Activated CD4-positive, alpha-beta memory T cell treated with anti-CD3 and anti-CD28 coated beads, Interleukin-2, amount 10 ng/mL, durations not matched to agents 7 days and 5 days (primary cell): ENCODE measurements around the gene HAS3. TPM values are rescaled to one million over a fixed set of nuclear protein-coding genes. Genes with fewer than 3 reads are reported as not detected.
"Not testable (repeated sequence)": the region's sequence is repeated elsewhere in the genome, so short reads cannot be mapped to it uniquely, and the experiment has no call there.

ENCODE experiments used
- CTCF ChIA-PET: fragments of 350-600 bp; sonication (Branson Sonifier 250); formaldehyde crosslinking; loops from one replicate; lab custom pipeline; 2021; ENCODE audit warnings: antibody characterized with exemption, inconsistent platforms; lab: Charles Lee
- POLR2A ChIA-PET: fragments of 350-600 bp; sonication (Branson Sonifier 250); formaldehyde crosslinking; loops from one replicate; lab custom pipeline; 2021; ENCODE audit warnings: antibody characterized with exemption; lab: Charles Lee
- DNase-seq: peaks from one replicate; pipeline ENCODE4 v3.0.0-alpha.2; 2020
- H3K27ac Mint-ChIP-seq: one replicate; pipeline ENCODE4 v1.8.0; 2021; ENCODE audit warnings: mild to moderate bottlenecking, mixed read lengths
- H3K27me3 Mint-ChIP-seq: one replicate; pipeline ENCODE4 v1.8.0; 2021; ENCODE audit warnings: mixed read lengths
- H3K36me3 Mint-ChIP-seq: one replicate; pipeline ENCODE4 v1.8.0; 2021; ENCODE audit warnings: low read depth, mixed read lengths
- H3K4me1 Mint-ChIP-seq: one replicate; pipeline ENCODE4 v1.8.0; 2021; ENCODE audit warnings: mixed read lengths
- H3K4me3 Mint-ChIP-seq: one replicate; pipeline ENCODE4 v1.8.0; 2021; ENCODE audit warnings: mild to moderate bottlenecking, mixed read lengths
- H3K9me3 Mint-ChIP-seq: one replicate; pipeline ENCODE4 v1.8.0; 2021; ENCODE audit warnings: mixed read lengths
- total RNA-seq, 2 experiments: library from RNA; stranded (reverse); gene quantifications; one replicate each; pipeline ENCODE4 v1.2.3, GENCODE V29; 2021

Gene HAS3
- total RNA-seq, 2 experiments from 2014 or later = 0.38 to 0.71 TPM

DNA sequence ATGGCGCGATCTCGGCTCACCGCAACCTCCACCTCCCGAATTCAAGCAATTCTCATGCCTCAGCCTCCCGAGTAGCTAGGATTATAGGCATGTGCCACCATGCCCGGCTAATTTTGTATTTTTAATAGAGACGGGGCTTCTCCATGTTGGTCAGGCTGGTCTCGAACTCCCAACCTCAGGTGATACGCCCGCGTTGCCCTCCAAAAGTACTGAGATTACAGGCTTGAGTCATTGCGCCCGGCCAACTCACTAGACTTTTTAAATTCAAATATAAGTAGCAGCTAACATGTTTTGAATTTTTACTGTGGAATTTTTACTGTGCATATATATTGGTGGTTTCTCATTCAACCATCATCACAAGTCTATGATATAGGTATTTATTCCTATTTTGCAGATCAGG is 19.5 kb downstream of the HAS3 start:
- DNase-seq, POLR2A ChIA-PET, H3K27ac Mint-ChIP-seq, H3K27me3 Mint-ChIP-seq, H3K4me3 Mint-ChIP-seq, H3K9me3 Mint-ChIP-seq: not testable (repeated sequence)
- Mint-ChIP-seq H3K36me3 (peaks cover 29% of the 10 kb centered on the region), H3K4me1 (peaks cover 18% of the 10 kb centered on the region)
- CTCF ChIA-PET = interaction anchor here (0.7 to 4.6 kb wide), 15 partner anchors 8 to 596 kb away, joined by 3 to 41 read pairs (median 10); partner anchors contain the start of genes CHTF8, HAS3 and UTP4

DNA sequence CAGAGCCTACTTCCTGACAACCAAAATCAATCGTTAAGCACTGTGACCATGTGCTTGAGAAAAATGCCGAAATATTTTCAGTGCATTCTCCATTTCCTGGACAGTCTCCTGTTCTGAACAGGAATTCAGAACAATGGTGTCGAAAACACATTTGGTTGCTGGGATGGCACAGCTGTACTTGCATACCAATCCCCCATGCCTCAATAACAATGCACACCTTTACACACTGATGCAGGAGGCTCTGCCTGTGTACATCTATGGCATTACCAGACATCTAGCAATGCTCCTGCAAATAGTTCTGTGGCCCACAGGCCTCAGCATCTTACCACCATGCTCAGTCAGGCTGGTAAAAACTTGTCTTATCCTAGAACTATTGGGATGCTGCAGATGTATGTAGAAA is 20.8 kb downstream of the HAS3 start:
- no peak overlapping the region for H3K4me3 Mint-ChIP-seq
- ChIA-PET CTCF (interaction anchor here (1.1 to 1.2 kb wide), 2 partner anchors 13 to 536 kb away, joined by 3 to 5 read pairs; no protein-coding TSS in a partner anchor), POLR2A (interaction anchor here (0.6 kb wide), 1 partner anchor 8 kb away, joined by 3 read pairs; no protein-coding TSS in a partner anchor)
- DNase-seq = no peak
- no peak overlapping the region for H3K27ac Mint-ChIP-seq
- H3K9me3 Mint-ChIP-seq = no peaks in the 10 kb centered on the region
- no peaks in the 10 kb centered on the region for H3K27me3 Mint-ChIP-seq
- H3K36me3 Mint-ChIP-seq = peaks cover 20% of the 10 kb centered on the region
- H3K4me1 Mint-ChIP-seq = peaks cover 29% of the 10 kb centered on the region

DNA sequence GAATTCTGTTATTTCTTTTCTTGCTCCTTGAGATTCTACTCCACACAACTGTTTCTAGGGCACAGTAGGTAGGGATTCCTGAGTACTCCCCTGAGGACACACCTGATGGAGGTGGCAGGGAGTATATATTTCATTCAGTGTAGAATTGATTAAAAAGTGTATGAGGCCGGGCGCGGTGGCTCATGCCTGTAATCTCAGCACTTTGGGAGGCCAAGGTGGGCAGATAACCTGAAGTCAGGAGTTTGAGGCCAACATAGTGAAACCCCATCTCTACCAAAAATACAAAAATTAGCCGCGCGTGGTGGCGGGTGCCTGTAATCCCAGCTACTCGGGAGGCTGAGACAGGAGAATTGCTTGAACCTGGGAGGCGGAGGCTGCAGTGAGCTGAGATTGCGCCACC is 21.3 kb downstream of the HAS3 start:
- H3K9me3 Mint-ChIP-seq, H3K27me3 Mint-ChIP-seq, H3K4me3 Mint-ChIP-seq, POLR2A ChIA-PET, H3K27ac Mint-ChIP-seq, CTCF ChIA-PET, DNase-seq: not testable (repeated sequence)
- peaks cover 33% of the 10 kb centered on the region for H3K4me1 Mint-ChIP-seq
- H3K36me3 Mint-ChIP-seq = peaks cover 21% of the 10 kb centered on the region

DNA sequence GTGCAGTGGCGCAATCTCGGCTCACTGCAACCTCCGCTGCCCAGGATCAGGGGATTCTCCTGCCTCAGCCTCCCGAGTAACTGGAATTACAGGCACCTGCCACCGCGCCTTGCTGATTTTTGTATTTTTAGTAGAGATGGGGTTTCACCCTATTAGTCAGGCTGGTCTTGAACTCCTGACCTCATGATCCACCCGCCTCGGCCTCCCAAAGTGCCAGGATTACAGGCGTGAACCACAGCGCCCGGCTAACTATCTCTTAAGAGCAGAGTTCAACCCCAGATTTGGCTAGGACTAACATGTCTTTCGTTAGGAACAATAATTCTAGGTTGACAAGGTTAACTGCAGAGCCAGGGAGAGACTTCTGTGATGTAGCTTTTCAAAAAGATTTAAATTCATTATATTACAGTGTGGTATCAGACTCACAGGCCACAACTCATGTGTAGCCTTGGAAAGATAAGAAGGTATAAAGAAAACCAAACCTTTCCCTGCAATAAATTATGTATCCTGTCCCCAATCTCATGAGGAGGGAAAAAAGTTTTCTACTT is 22.6 kb downstream of the HAS3 start:
- ChIA-PET CTCF (interaction anchor here (0.8 to 2.5 kb wide), 2 partner anchors 15 to 16 kb away, joined by 3 to 8 read pairs; no protein-coding TSS in a partner anchor), POLR2A (no interaction called here)
- peaks cover 33% of the 10 kb centered on the region for H3K4me1 Mint-ChIP-seq
- H3K4me3 Mint-ChIP-seq = no peak overlapping the region
- no peak overlapping the region for H3K27ac Mint-ChIP-seq
- DNase-seq = no peak
- peaks cover 22% of the 10 kb centered on the region for H3K36me3 Mint-ChIP-seq
- H3K9me3 Mint-ChIP-seq = no peaks in the 10 kb centered on the region
- no peaks in the 10 kb centered on the region for H3K27me3 Mint-ChIP-seq

DNA sequence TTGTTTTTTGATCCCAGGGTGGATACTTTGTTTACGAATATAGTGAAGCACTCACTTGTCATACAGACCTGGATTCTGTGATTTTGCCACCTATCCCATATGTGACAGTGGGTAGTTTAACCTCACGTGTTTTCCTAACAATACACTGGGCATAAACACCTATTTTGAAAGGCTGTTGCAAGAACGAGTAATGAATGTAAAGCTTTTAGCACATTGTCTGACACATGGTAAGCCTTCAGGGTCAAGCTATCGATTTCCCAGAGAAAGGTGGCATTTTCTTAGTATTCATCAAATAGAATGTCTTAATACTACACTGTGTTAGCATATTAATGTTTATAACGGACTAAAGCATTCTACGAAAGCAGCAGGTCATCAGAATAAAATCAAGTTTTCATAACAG is 25.0 kb downstream of the HAS3 start:
- ChIA-PET CTCF (interaction anchor here (0.8 to 2.5 kb wide), 3 partner anchors 13 to 25 kb away, joined by 3 to 8 read pairs (median 4); partner anchors contain the start of gene HAS3), POLR2A (interaction anchor here (0.7 to 1.2 kb wide), 2 partner anchors 11 to 594 kb away, joined by 3 read pairs; no protein-coding TSS in a partner anchor)
- Mint-ChIP-seq H3K27ac (no peak overlapping the region), H3K27me3 (no peaks in the 10 kb centered on the region), H3K4me3 (peak overlapping the region; percentile 93), H3K36me3 (peaks cover 33% of the 10 kb centered on the region), H3K9me3 (no peaks in the 10 kb centered on the region), H3K4me1 (peaks cover 47% of the 10 kb centered on the region)
- DNase-seq = no peak

DNA sequence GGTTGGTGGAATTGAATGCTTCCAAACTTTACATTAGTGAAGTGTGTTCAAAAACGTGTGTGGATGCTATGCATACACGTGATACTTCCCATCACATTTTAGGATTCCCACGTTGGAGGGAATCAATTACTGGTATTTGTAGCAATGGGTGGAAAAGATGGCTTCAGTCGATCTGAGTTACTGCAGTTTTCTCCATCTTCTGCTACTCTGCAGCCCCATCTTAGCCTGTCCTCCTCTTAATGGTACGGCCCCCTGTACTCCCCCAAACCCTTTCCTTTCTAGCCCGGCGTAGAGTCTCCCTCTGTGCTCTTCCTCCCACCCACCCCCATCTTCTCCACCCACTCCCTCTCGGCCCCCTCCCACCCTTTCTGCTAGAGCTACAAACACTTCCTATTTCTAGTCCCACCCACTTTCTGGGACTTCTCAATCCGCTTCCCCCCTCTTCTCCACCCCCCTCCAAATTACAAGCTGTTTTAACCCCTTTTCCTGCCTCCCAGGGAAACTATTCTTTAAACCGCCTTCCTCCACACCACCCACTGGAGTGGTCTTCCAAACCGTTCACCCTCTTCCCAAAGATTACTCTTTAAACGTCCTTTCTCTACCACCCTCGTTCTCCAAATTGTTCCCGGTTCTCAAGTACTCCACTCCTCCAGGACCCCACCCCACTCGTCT is 25.9 kb downstream of the HAS3 start:
- CTCF ChIA-PET = no interaction called here
- H3K27ac Mint-ChIP-seq = peak overlapping the region; percentile 78
- peaks cover 54% of the 10 kb centered on the region for H3K4me1 Mint-ChIP-seq
- DNase-seq = no peak
- no peaks in the 10 kb centered on the region for H3K9me3 Mint-ChIP-seq
- peaks cover 34% of the 10 kb centered on the region for H3K36me3 Mint-ChIP-seq
- no peaks in the 10 kb centered on the region for H3K27me3 Mint-ChIP-seq
- peak overlapping the region; percentile 93 for H3K4me3 Mint-ChIP-seq
- POLR2A ChIA-PET = interaction anchor here (0.8 to 2.0 kb wide), 2 partner anchors 35 to 602 kb away, joined by 3 to 5 read pairs; no protein-coding TSS in a partner anchor

DNA sequence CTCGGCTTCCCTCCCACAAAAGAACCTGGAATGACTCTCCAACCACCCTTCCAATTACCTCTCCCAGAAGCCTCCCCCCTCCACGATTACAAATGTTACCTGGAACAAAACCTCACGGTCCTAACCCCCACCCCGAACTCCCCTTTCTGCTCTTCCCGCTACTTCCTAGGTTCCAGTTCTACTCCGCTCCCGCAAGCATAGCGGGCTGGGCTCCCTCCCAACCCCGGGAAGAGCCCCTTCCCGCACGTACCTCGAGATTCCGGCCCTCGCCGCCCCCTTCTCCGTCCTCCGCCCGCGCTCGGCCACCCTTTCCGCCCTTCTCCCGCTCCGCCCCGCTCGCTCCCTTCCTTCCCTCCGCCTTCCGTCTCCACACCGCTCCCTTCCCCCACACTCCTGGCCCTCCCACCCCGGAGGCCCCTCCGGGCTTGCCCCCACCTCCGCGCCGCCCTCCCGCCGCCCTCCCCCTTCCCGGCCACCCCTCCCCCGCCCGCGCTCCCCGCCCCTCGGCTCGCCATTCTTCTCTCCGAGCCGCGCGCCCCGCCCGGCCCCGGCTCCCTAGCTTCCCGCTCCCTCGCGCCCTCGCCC is 26.5 kb downstream of the HAS3 start:
- Mint-ChIP-seq H3K27me3 (no peaks in the 10 kb centered on the region), H3K27ac (peak overlapping the region; percentile 81), H3K9me3 (no peaks in the 10 kb centered on the region), H3K36me3 (peaks cover 41% of the 10 kb centered on the region), H3K4me1 (peaks cover 58% of the 10 kb centered on the region), H3K4me3 (peak overlapping the region; percentile 93)
- CTCF ChIA-PET = interaction anchor here (2.5 to 3.0 kb wide), 3 partner anchors 8 to 154 kb away, joined by 9 to 22 read pairs (median 10); no protein-coding TSS in a partner anchor
- POLR2A ChIA-PET = interaction anchor here (0.6 to 3.0 kb wide), 13 partner anchors 9 to 602 kb away, joined by 3 to 28 read pairs (median 5); partner anchors contain the start of genes CYB5B, SNTB2, TANGO6 and VPS4A
- DNase-seq = peak; percentile 75

DNA sequence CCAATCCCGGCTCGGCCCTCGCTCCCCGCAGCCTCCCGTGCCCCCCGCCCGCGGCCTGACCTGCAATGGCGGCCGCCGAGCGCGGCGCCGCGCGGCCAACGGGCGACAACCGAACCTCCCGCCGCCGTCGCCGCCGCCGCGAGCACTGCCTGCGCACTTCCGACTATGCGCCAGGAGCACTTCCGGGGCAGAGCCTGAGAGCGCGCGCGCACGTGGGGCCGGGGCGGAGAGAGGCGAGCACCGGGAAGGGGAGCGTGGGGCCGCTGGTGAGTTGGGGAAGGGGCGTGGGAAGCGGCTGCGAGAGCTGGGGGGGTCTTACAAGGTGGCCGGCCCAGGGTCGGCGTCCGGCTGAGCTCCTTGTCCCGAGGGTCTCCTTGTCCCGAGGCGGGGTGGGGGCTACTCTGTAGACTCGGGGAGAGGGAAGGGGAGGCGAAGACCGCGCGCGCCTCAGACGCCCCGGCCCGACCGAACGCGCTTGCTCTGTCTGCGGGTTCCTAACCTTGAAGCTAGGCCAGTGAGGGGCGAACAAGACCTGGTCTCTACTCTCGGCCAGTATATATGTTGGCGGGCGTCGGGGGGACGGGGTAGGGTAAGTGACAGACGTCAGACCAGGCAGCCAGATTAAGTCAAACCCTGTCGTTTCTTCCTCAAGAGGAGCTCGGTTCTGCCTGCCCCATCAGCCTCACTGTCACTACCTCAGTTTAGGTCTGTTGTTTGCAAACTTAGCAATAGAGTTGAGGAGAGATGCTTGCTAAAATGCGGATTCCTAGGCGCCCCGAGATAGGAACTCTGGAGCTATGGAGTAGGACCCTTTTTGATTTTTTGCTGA is 27.2 kb downstream of the HAS3 start, which contains the start of the genes CHTF8 and UTP4:
TSS of gene CHTF8 (minus strand) at position 165 of the 829 bp plus-strand sequence. CDS start 11,130 bp downstream, outside the sequence.
TSS of gene UTP4 (plus strand) at position 226 of the 829 bp plus-strand sequence. CDS start 811 bp downstream, outside the sequence.
- Mint-ChIP-seq H3K27ac (peak within 1 kb of the TSS; percentile 81), H3K36me3 (peaks cover 40% of the 10 kb centered on the region), H3K9me3 (no peaks in the 10 kb centered on the region), H3K4me1 (peaks cover 59% of the 10 kb centered on the region), H3K27me3 (no peaks in the 10 kb centered on the region), H3K4me3 (peak within 1 kb of the TSS; percentile 93)
- POLR2A ChIA-PET = interaction anchor here (0.6 to 3.0 kb wide), 24 partner anchors 8 to 603 kb away, joined by 3 to 28 read pairs (median 4); partner anchors contain the start of genes CYB5B, HAS3, SNTB2 and TANGO6
- CTCF ChIA-PET = interaction anchor here (0.9 to 3.5 kb wide), 7 partner anchors 9 to 604 kb away, joined by 4 to 22 read pairs (median 9); no protein-coding TSS in a partner anchor
- peak; percentile 88 for DNase-seq

DNA sequence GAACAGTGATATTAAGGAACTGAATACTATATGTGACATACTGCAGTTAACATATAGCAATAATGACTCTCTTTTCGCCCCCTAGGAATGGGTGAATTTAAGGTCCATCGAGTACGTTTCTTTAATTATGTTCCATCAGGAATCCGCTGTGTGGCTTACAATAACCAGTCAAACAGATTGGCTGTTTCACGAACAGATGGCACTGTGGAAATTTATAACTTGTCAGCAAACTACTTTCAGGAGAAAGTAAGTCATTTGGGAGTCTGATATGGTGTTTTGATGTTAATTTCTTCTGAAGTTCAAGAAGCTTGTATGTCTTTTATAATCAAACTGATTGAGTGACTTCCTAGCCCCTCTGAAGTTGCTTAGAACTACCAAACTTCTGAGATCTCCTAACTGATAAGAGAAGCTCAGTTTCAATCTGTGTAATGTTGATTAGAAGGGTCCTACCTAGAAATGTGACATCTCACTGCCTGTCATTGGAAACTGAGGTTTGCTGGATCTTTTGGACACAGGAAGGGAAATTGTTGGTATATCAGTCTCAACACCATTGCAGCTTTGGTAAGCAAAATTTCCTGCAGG is 28.0 kb downstream of the HAS3 start:
- H3K27me3 Mint-ChIP-seq = no peaks in the 10 kb centered on the region
- peak overlapping the region; percentile 81 for H3K27ac Mint-ChIP-seq
- peaks cover 57% of the 10 kb centered on the region for H3K4me1 Mint-ChIP-seq
- H3K36me3 Mint-ChIP-seq = peaks cover 46% of the 10 kb centered on the region
- CTCF ChIA-PET = interaction anchor here (0.6 to 3.5 kb wide), 10 partner anchors 10 to 605 kb away, joined by 4 to 22 read pairs (median 7); no protein-coding TSS in a partner anchor
- no peak for DNase-seq
- POLR2A ChIA-PET = interaction anchor here (0.7 to 3.0 kb wide), 20 partner anchors 8 to 604 kb away, joined by 3 to 28 read pairs (median 5); partner anchors contain the start of genes CYB5B, HAS3, SNTB2 and TANGO6
- H3K4me3 Mint-ChIP-seq = peak overlapping the region; percentile 89
- H3K9me3 Mint-ChIP-seq = no peaks in the 10 kb centered on the region

DNA sequence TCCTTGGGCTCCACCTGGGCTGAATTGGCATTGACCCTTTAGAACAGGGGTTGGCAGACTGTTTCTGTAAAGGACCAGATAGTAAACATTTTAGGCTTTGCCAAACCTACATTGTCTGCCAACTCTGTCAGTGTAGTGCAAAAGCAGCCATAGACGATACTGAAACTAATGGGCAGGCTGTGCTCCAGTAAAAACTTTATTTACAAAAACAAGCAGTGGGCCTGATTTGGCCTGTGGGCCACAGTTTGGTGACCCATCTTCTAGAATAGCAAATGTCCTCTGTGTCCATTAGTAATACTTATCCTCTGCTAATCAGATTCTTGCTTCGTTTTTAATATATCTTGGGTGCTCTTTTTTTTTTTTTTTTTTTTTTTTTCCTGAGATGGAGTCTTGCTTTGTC is 33.2 kb downstream of the HAS3 start:
- no peak overlapping the region for H3K27ac Mint-ChIP-seq
- peaks cover 33% of the 10 kb centered on the region for H3K4me1 Mint-ChIP-seq
- H3K9me3 Mint-ChIP-seq = no peaks in the 10 kb centered on the region
- no peak overlapping the region for H3K4me3 Mint-ChIP-seq
- ChIA-PET CTCF (no interaction called here), POLR2A (no interaction called here)
- no peak for DNase-seq
- H3K27me3 Mint-ChIP-seq = no peaks in the 10 kb centered on the region
- peaks cover 73% of the 10 kb centered on the region for H3K36me3 Mint-ChIP-seq

DNA sequence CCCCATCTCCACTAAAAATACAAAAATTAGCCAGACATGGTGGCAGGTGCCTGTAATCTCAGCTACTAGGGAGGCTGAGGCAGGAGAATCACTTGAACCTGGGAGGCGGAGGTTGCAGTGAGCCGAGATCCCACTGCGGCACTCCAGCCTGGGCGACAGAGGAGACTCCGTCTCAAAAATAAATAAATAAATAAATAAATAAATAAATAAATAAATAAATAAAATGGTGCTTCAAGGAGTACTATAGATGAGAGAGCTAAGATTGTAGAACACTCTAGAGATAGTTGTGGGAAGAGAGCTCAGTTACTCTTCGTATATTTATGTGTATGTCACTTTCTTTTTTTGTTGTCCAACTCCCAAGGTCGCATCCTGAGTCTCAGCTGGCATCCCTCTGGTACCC is 34.0 kb downstream of the HAS3 start:
- H3K4me3 Mint-ChIP-seq, H3K27me3 Mint-ChIP-seq, H3K27ac Mint-ChIP-seq, CTCF ChIA-PET, H3K9me3 Mint-ChIP-seq, DNase-seq: not testable (repeated sequence)
- POLR2A ChIA-PET = interaction anchor here (1.2 kb wide), 1 partner anchor 19 kb away, joined by 3 read pairs; no protein-coding TSS in a partner anchor
- peaks cover 26% of the 10 kb centered on the region for H3K4me1 Mint-ChIP-seq
- peaks cover 69% of the 10 kb centered on the region for H3K36me3 Mint-ChIP-seq
